Activated CD4-positive, alpha-beta memory T cell treated with anti-CD3 and anti-CD28 coated beads, Interleukin-2, amount 10 ng/mL, durations not matched to agents 7 days and 5 days (primary cell): ENCODE data around the gene CCDC51. TPM values are rescaled to one million over a fixed set of nuclear protein-coding genes. Genes with fewer than 3 reads are reported as not detected.

Experiments used
- CTCF ChIA-PET: fragments of 350-600 bp; sonication (Branson Sonifier 250); formaldehyde crosslinking; loops from one replicate; lab custom pipeline; 2021; ENCODE audit warnings: antibody characterized with exemption, inconsistent platforms; lab: Charles Lee
- POLR2A ChIA-PET: fragments of 350-600 bp; sonication (Branson Sonifier 250); formaldehyde crosslinking; loops from one replicate; lab custom pipeline; 2021; ENCODE audit warnings: antibody characterized with exemption; lab: Charles Lee
- DNase-seq: peaks from one replicate; pipeline ENCODE4 v3.0.0-alpha.2; 2020
- H3K27ac Mint-ChIP-seq: one replicate; pipeline ENCODE4 v1.8.0; 2021; ENCODE audit warnings: mild to moderate bottlenecking, mixed read lengths
- H3K27me3 Mint-ChIP-seq: one replicate; pipeline ENCODE4 v1.8.0; 2021; ENCODE audit warnings: mixed read lengths
- H3K36me3 Mint-ChIP-seq: one replicate; pipeline ENCODE4 v1.8.0; 2021; ENCODE audit warnings: low read depth, mixed read lengths
- H3K4me1 Mint-ChIP-seq: one replicate; pipeline ENCODE4 v1.8.0; 2021; ENCODE audit warnings: mixed read lengths
- H3K4me3 Mint-ChIP-seq: one replicate; pipeline ENCODE4 v1.8.0; 2021; ENCODE audit warnings: mild to moderate bottlenecking, mixed read lengths
- H3K9me3 Mint-ChIP-seq: one replicate; pipeline ENCODE4 v1.8.0; 2021; ENCODE audit warnings: mixed read lengths
- total RNA-seq, 2 experiments: library from RNA; stranded (reverse); gene quantifications; one replicate each; pipeline ENCODE4 v1.2.3, GENCODE V29; 2021

CCDC51 gene
- total RNA-seq, 2 experiments from 2014 or later, result 14.9 to 17.5 TPM

GRCh38 chr3:48415251-48415953 lies 24.5 kb downstream of the CCDC51 start:
- Mint-ChIP-seq H3K4me3 (no peak overlapping the region), H3K27me3 (no peaks in the 10 kb centered on the region), H3K36me3 (no peaks in the 10 kb centered on the region), H3K9me3 (no peaks in the 10 kb centered on the region), H3K27ac (no peak overlapping the region), H3K4me1 (no peaks in the 10 kb centered on the region)
- ChIA-PET CTCF (interaction anchor here (1.1 to 4.7 kb wide), 3 partner anchors 21 to 134 kb away, joined by 4 to 26 read pairs (median 4); partner anchors contain the start of gene CCDC51), POLR2A (no interaction called here)
- no peak for DNase-seq

- no peaks in the 10 kb centered on the region for H3K9me3 Mint-ChIP-seq
- POLR2A ChIA-PET, result no interaction called here
- H3K4me3 Mint-ChIP-seq, result no peak overlapping the region
- CTCF ChIA-PET, result interaction anchor here (0.5 to 4.7 kb wide), 4 partner anchors 22 to 902 kb away, joined by 3 to 26 read pairs (median 4); partner anchors contain the start of gene CCDC51
- H3K36me3 Mint-ChIP-seq, result no peaks in the 10 kb centered on the region
- H3K27me3 Mint-ChIP-seq, result no peaks in the 10 kb centered on the region
- no peak for DNase-seq
- no peaks in the 10 kb centered on the region for H3K4me1 Mint-ChIP-seq
- H3K27ac Mint-ChIP-seq, result no peak overlapping the region
These were observed 25.3 kb downstream of the CCDC51 start for GRCh38 chr3:48414376-48415250.

- CTCF ChIA-PET, result interaction anchor here (1.5 to 3.2 kb wide), 2 partner anchors 13 to 22 kb away, joined by 6 to 14 read pairs; no protein-coding TSS in a partner anchor
- Mint-ChIP-seq H3K4me1 (no peaks in the 10 kb centered on the region), H3K4me3 (no peak overlapping the region), H3K36me3 (no peaks in the 10 kb centered on the region), H3K9me3 (no peaks in the 10 kb centered on the region), H3K27me3 (no peaks in the 10 kb centered on the region), H3K27ac (no peak overlapping the region)
- POLR2A ChIA-PET, result no interaction called here
- no peak for DNase-seq
These were observed 26.3 kb downstream of the CCDC51 start for GRCh38 chr3:48413611-48414010.

GRCh38 chr3:48413086-48413485 lies 26.8 kb downstream of the CCDC51 start:
- H3K4me1 Mint-ChIP-seq, result no peaks in the 10 kb centered on the region
- ChIA-PET POLR2A (no interaction called here), CTCF (interaction anchor here (1.5 to 3.2 kb wide), 2 partner anchors 12 to 23 kb away, joined by 6 to 14 read pairs; no protein-coding TSS in a partner anchor)
- H3K36me3 Mint-ChIP-seq, result no peaks in the 10 kb centered on the region
- H3K9me3 Mint-ChIP-seq, result no peaks in the 10 kb centered on the region
- H3K27me3 Mint-ChIP-seq, result no peaks in the 10 kb centered on the region
- H3K27ac Mint-ChIP-seq, result no peak overlapping the region
- H3K4me3 Mint-ChIP-seq, result no peak overlapping the region
- no peak for DNase-seq

DNA sequence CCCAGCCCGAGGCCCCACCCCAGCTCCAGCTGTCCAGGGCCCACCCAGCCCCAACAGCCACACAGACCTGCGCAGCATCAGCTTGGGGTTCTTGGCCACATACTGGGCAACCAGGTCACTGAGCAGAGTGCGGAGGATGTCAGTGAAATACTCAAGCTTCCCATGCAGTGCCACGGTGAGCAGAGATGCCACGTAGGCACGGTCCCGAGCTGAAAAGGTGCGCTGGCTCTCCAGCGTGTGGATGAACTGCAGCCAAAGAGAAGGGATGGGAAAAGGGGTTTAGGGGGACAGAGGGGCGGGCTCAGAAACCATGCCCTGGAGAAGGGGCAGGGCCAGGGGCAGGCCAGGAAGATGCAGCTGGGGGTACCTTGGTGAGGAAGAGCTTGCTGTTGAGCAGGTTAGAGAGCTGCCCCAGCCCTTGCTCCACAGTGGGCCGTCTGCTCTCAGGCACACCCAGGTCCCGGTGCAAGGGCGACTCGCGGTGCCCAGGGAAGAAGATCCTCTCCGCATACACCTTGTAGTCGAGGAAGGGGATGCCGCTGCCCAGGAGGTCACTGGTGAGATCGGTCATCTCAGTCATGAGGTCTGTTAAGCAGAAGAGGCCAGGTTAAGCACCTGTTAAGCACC lies 27.4 kb downstream of the CCDC51 start:
- Mint-ChIP-seq H3K4me3 (no peak overlapping the region), H3K27me3 (no peaks in the 10 kb centered on the region), H3K27ac (no peak overlapping the region), H3K4me1 (no peaks in the 10 kb centered on the region), H3K36me3 (no peaks in the 10 kb centered on the region), H3K9me3 (no peaks in the 10 kb centered on the region)
- CTCF ChIA-PET, result interaction anchor here (1.5 to 3.2 kb wide), 2 partner anchors 12 to 24 kb away, joined by 6 to 14 read pairs; no protein-coding TSS in a partner anchor
- no peak for DNase-seq
- POLR2A ChIA-PET, result no interaction called here

DNA sequence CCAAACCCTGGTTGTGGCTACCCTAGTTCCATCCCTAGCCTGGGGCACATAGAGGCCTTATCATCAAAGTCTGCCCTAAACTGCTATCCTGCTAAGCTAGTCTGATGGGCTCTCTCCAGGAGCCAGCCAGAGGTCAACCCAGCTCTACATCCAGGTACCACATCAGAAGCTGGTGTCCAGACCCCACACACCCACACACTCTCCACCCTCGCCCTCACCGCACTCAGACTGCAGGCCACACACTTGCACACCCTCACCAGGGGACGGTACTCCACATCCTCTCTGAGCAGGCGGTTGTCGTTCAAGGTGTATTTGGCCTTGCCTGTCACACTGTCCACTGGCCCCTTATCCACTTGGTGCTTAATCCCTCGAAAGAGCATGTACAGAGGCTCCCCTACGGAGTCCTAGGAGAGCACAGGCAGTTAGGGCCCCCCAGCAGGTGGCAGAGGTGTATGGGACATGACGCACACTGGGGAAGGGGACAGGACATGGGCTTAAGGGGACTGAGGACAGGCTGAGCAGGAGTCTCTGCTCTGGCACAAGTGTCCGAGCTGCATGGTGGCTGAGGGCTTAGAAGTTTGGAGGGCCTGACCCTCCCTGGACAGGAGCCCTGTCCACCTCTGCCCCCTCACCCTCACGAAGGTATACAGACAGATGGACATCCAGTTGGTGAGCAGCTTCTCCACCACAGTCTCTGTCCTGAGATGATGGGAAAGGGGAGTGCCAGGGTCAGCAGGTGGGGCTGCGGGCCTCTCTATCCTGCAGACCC lies 28.1 kb downstream of the CCDC51 start:
- CTCF ChIA-PET, result interaction anchor here (0.6 to 3.2 kb wide), 3 partner anchors 11 to 599 kb away, joined by 3 to 14 read pairs (median 6); no protein-coding TSS in a partner anchor
- H3K9me3 Mint-ChIP-seq, result no peaks in the 10 kb centered on the region
- no peak overlapping the region for H3K27ac Mint-ChIP-seq
- POLR2A ChIA-PET, result no interaction called here
- no peaks in the 10 kb centered on the region for H3K27me3 Mint-ChIP-seq
- DNase-seq, result no peak
- H3K4me1 Mint-ChIP-seq, result no peaks in the 10 kb centered on the region
- H3K36me3 Mint-ChIP-seq, result no peaks in the 10 kb centered on the region
- H3K4me3 Mint-ChIP-seq, result no peak overlapping the region

- H3K27ac Mint-ChIP-seq, result no peak overlapping the region
- POLR2A ChIA-PET, result no interaction called here
- no peak overlapping the region for H3K4me3 Mint-ChIP-seq
- no peaks in the 10 kb centered on the region for H3K27me3 Mint-ChIP-seq
- CTCF ChIA-PET, result interaction anchor here (0.6 to 3.2 kb wide), 2 partner anchors 10 to 598 kb away, joined by 3 to 14 read pairs; no protein-coding TSS in a partner anchor
- DNase-seq, result no peak
- no peaks in the 10 kb centered on the region for H3K36me3 Mint-ChIP-seq
- no peaks in the 10 kb centered on the region for H3K4me1 Mint-ChIP-seq
- no peaks in the 10 kb centered on the region for H3K9me3 Mint-ChIP-seq
These were observed 28.8 kb downstream of the CCDC51 start for GRCh38 chr3:48411041-48411588.

GRCh38 chr3:48410205-48411040 lies 29.5 kb downstream of the CCDC51 start:
- Mint-ChIP-seq H3K4me3 (no peak overlapping the region), H3K27me3 (no peaks in the 10 kb centered on the region), H3K27ac (no peak overlapping the region), H3K4me1 (no peaks in the 10 kb centered on the region), H3K36me3 (no peaks in the 10 kb centered on the region), H3K9me3 (no peaks in the 10 kb centered on the region)
- CTCF ChIA-PET, result interaction anchor here (3.2 to 12.4 kb wide), 2 partner anchors 10 to 25 kb away, joined by 14 to 261 read pairs; no protein-coding TSS in a partner anchor
- DNase-seq, result no peak
- POLR2A ChIA-PET, result no interaction called here

DNA sequence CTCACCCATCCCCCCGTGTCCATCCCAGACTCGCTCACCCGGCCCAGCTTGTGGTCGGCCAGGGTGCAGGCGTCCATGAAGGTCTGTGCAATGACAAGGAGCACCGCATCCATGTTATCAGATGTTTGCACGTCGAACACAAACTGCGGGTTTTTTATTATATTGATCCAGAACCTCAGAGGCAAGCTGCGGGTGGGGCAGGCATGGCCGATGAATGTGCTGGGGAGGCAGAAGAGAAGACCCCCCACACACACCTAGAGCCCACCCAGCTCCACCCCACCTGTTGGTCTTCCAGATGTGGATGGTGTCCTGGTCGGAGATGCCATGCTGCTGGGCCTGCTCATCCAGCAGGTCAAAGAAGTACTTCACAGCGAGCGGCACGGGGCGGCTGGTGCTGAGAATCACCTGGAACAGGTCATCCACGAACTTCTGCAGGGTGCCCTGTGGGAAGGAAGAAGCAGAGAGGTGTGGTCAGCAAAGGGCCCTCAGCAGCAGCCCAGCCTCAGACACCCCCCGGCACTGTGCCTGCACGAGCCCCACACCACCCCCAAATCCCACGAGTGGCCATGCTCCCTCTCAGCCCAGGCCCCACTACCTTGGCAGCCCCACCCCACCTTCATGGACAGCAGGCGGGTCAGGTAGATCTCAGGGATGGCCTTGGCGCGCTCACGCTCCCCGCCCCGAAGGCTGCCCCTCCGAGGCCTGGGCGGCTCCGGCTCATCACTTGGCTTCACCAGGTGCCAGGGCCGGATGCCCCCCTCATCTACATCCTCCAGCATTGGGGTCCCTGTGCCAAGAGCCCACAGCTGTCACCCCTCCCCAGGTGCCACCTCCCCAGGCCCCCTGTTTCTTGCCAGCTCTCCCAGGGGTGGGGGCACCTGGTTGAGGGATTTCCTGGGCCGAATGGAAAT lies 30.4 kb downstream of the CCDC51 start:
- no peaks in the 10 kb centered on the region for H3K27me3 Mint-ChIP-seq
- no peaks in the 10 kb centered on the region for H3K4me1 Mint-ChIP-seq

GRCh38 chr3:48408823-48409281 lies 31.1 kb downstream of the CCDC51 start:
- POLR2A ChIA-PET, result interaction anchor here (1.3 kb wide), 1 partner anchor 9 kb away, joined by 4 read pairs; no protein-coding TSS in a partner anchor
- H3K27ac Mint-ChIP-seq, result no peak overlapping the region
- no peaks in the 10 kb centered on the region for H3K27me3 Mint-ChIP-seq
- DNase-seq, result no peak
- H3K9me3 Mint-ChIP-seq, result no peaks in the 10 kb centered on the region
- CTCF ChIA-PET, result interaction anchor here (1.2 to 12.4 kb wide), 3 partner anchors 13 to 141 kb away, joined by 3 to 261 read pairs (median 4); no protein-coding TSS in a partner anchor
- no peak overlapping the region for H3K4me3 Mint-ChIP-seq
- no peaks in the 10 kb centered on the region for H3K36me3 Mint-ChIP-seq
- H3K4me1 Mint-ChIP-seq, result no peaks in the 10 kb centered on the region

More for the DNA sequence above, 30.4 kb downstream of the CCDC51 start:
- H3K9me3 Mint-ChIP-seq, result no peaks in the 10 kb centered on the region
- POLR2A ChIA-PET, result no interaction called here
- H3K4me3 Mint-ChIP-seq, result no peak overlapping the region
- DNase-seq, result no peak
- no peak overlapping the region for H3K27ac Mint-ChIP-seq
- no peaks in the 10 kb centered on the region for H3K36me3 Mint-ChIP-seq
- CTCF ChIA-PET, result interaction anchor here (1.2 to 12.4 kb wide), 2 partner anchors 26 to 140 kb away, joined by 4 to 261 read pairs; no protein-coding TSS in a partner anchor
